B cell (primary cell): ENCODE data around the gene KIAA0825. TPM values are rescaled to one million over a fixed set of nuclear protein-coding genes. Genes with fewer than 3 reads are reported as not detected.

Experiments used
- ATAC-seq: fragments of 200-7000 bp; cut with Tn5 transposase; one replicate; pipeline ENCODE4 v1.10.0; 2021; ENCODE audit warnings: low read depth, mild to moderate bottlenecking, moderate number of reproducible peaks, moderate library complexity
- CTCF ChIA-PET: fragments of 350-600 bp; sonication (Branson Sonifier 250); formaldehyde crosslinking; loops from one replicate; lab custom pipeline; 2021; ENCODE audit warnings: antibody characterized with exemption, inconsistent platforms; lab: Charles Lee
- POLR2A ChIA-PET: fragments of 350-600 bp; sonication (Branson Sonifier 250); formaldehyde crosslinking; loops from one replicate; lab custom pipeline; 2021; ENCODE audit warnings: antibody characterized with exemption; lab: Charles Lee
- DNase-seq: peaks from one replicate; pipeline ENCODE4 v3.0.0; 2013
- H2AFZ ChIP-seq: 2 replicates; pipeline ENCODE4 v1.6.1; 2012; ENCODE audit warnings: mild to moderate bottlenecking, low read depth, low read length; ENCODE audit not compliant: insufficient read depth, poor library complexity, severe bottlenecking
- H3K27ac ChIP-seq, 2 donors: 1 replicate in 1 of 2; 2 replicates in 1 of 2; pipeline ENCODE4 v1.5.1; 2012 to 2013; ENCODE audit warnings: low read length in 2 of 2, mild to moderate bottlenecking in 2 of 2, moderate library complexity in 1 of 2
- H3K27me3 ChIP-seq, 4 experiments: fragments of 200-600 bp in 1 of 4; sonication (generic) in 1 of 4; replicated peaks in 1 of 4; 1 replicate in 2 of 4; 2 replicates in 2 of 4; pipeline versions ENCODE4 v1.6.1 to v1.7.0; 2013 to 2016; ENCODE audit warnings: low read length in 3 of 4, mild to moderate bottlenecking in 2 of 4, mixed read lengths in 1 of 4, moderate library complexity in 1 of 4; ENCODE audit not compliant: insufficient read depth in 4 of 4, control insufficient read depth in 3 of 4; ENCODE audit errors: control extremely low read depth in 1 of 4
- H3K36me3 ChIP-seq, 2 experiments: replicated peaks in 1 of 2; 1 replicate in 1 of 2; 2 replicates in 1 of 2; pipeline versions ENCODE4 v1.6.1 to v1.7.1; 2013; ENCODE audit warnings: low read length in 1 of 2; ENCODE audit not compliant: insufficient read depth in 2 of 2, control insufficient read depth in 1 of 2; ENCODE audit errors: control extremely low read depth in 1 of 2, extremely low read depth in 1 of 2
- H3K4me1 ChIP-seq, 2 donors: fragments of 200-600 bp in 1 of 2; sonication (generic) in 1 of 2; 1 replicate in 1 of 2; 2 replicates in 1 of 2; pipeline versions ENCODE4 v1.5.1 to v1.6.1; 2013 to 2017; ENCODE audit warnings: low read length in 2 of 2; ENCODE audit not compliant: control insufficient read depth in 2 of 2, insufficient read depth in 2 of 2
- H3K4me2 ChIP-seq: replicated peaks from 2 replicates; pipeline ENCODE3; 2012; ENCODE audit warnings: mild to moderate bottlenecking, low read depth, low read length; ENCODE audit not compliant: poor library complexity, severe bottlenecking
- H3K4me3 ChIP-seq, 5 experiments: fragments of 200-600 bp in 1 of 5; sonication (generic) in 1 of 5; 1 replicate in 3 of 5; 2 replicates in 2 of 5; pipeline versions ENCODE4 v1.5.1 to v1.7.0; 2011 to 2016; ENCODE audit warnings: low read length in 4 of 5, mild to moderate bottlenecking in 4 of 5, low read depth in 2 of 5, control low read depth in 1 of 5, moderate library complexity in 1 of 5; ENCODE audit not compliant: insufficient read depth in 1 of 5; ENCODE audit errors: control extremely low read depth in 1 of 5, extremely low read depth in 1 of 5
- H3K79me2 ChIP-seq: fragments of 200-600 bp; sonication (generic); one replicate; pipeline ENCODE4 v1.6.0; 2016; ENCODE audit warnings: low read length; ENCODE audit not compliant: control insufficient read depth, insufficient read depth
- H3K9ac ChIP-seq: fragments of 200-600 bp; sonication (generic); 2 replicates; pipeline ENCODE4 v1.6.1; 2017; ENCODE audit warnings: mild to moderate bottlenecking, low read length, moderate library complexity
- H3K9me3 ChIP-seq, 3 donors: one replicate each; pipeline versions ENCODE4 v1.6.1 to v1.7.1; 2013; ENCODE audit warnings: low read length in 2 of 3; ENCODE audit not compliant: control insufficient read depth in 2 of 3, insufficient read depth in 1 of 3; ENCODE audit errors: control extremely low read depth in 1 of 3
- H4K20me1 ChIP-seq: 2 replicates; pipeline ENCODE4 v1.6.0; 2012; ENCODE audit warnings: mild to moderate bottlenecking, low read length; ENCODE audit not compliant: insufficient read depth, control insufficient read depth, poor library complexity, severe bottlenecking
- H3K27ac Mint-ChIP-seq: one replicate; pipeline ENCODE4 v1.8.0; 2021; ENCODE audit warnings: mixed read lengths
- H3K27me3 Mint-ChIP-seq: one replicate; pipeline ENCODE4 v1.8.0; 2021; ENCODE audit warnings: mixed read lengths
- H3K4me1 Mint-ChIP-seq: one replicate; pipeline ENCODE4 v1.8.0; 2021; ENCODE audit warnings: mixed read lengths
- H3K4me3 Mint-ChIP-seq: one replicate; pipeline ENCODE4 v1.8.0; 2021; ENCODE audit warnings: mixed read lengths
- H3K9me3 Mint-ChIP-seq: one replicate; pipeline ENCODE4 v1.8.0; 2022; ENCODE audit warnings: mixed read lengths; ENCODE audit not compliant: insufficient read depth
- CTCF ChIP-seq: fragments of 200-600 bp; IDR thresholded peaks from one replicate; pipeline ENCODE4 v1.8.0; 2022; ENCODE audit warnings: antibody characterized with exemption, mild to moderate bottlenecking
- EZH2 ChIP-seq: IDR thresholded peaks from 2 replicates; pipeline ENCODE4 v1.6.1; 2012; ENCODE audit warnings: borderline replicate concordance, low read depth, mild to moderate bottlenecking, moderate library complexity, low read length; ENCODE audit not compliant: insufficient read depth, poor library complexity, severe bottlenecking
- WGBS: methylation state at CpG from one replicate; pipeline ENCODE4 v1.1.5; 2013; ENCODE audit warnings: missing lambda C conversion rate; ENCODE audit not compliant: insufficient coverage; 5-methylcytosine and 5-hydroxymethylcytosine counted together
- intact Hi-C: fragments of 100-400 bp; cut with micrococcal nuclease; formaldehyde crosslinking; loops from one replicate; pipeline ENCODE4 v1.10.0; 2022
- polyA plus RNA-seq: library from polyadenylated mRNA; depleted of rRNA; stranded (reverse); fragments of >200 nt; gene quantifications from 2 replicates; pipeline ENCODE4 v1.2.3, GENCODE V29; 2012
- total RNA-seq, 2 donors: library from RNA; stranded (reverse); fragments of 120-200 nt in 1 of 2; gene quantifications; 1 replicate in 1 of 2; 2 replicates in 1 of 2; pipeline versions ENCODE4 v1.2.3 to v1.2.4, GENCODE V29; 2013 to 2022

Gene KIAA0825
- total and polyA plus RNA-seq, 2 donors (not counting 1 experiment from before 2014, with no cell fraction given) = 0.43 to 2.7 TPM

GRCh38 chr5:94310833-94311232 lies 307.6 kb downstream of the KIAA0825 start:
- no peak for ATAC-seq
- TF ChIP-seq EZH2 = no peak
- no peak for TF ChIP-seq CTCF
- Histone ChIP-seq H3K4me1 (no peaks in the 10 kb centered on the region), H3K27ac (no peak overlapping the region), H3K79me2 (no peaks in the 10 kb centered on the region), H3K9me3 (no peaks in the 10 kb centered on the region), H4K20me1 (no peaks in the 10 kb centered on the region), H3K36me3 (no peaks in the 10 kb centered on the region), H2AFZ (no peak overlapping the region), H3K4me3 (no peak overlapping the region), H3K9ac (no peak overlapping the region), H3K27me3 (no peaks in the 10 kb centered on the region), H3K4me2 (no peak overlapping the region)
- no peaks in the 10 kb centered on the region for H3K27me3 Mint-ChIP-seq
- CTCF ChIA-PET = no interaction called here
- no CpG with 5 or more reads among the region's 1 CpG for WGBS
- no peak for DNase-seq
- H3K4me3 Mint-ChIP-seq = no peak overlapping the region
- intact Hi-C loops = no loop called here
- H3K9me3 Mint-ChIP-seq = no peaks in the 10 kb centered on the region
- H3K27ac Mint-ChIP-seq = no peak overlapping the region
- no peaks in the 10 kb centered on the region for H3K4me1 Mint-ChIP-seq
- POLR2A ChIA-PET = no interaction called here

GRCh38 chr5:94309141-94309540 lies 309.3 kb downstream of the KIAA0825 start:
- Histone ChIP-seq H3K9ac (no peak overlapping the region), H3K36me3 (no peaks in the 10 kb centered on the region), H3K4me1 (no peaks in the 10 kb centered on the region), H3K4me3 (no peak overlapping the region), H3K79me2 (no peaks in the 10 kb centered on the region), H3K4me2 (no peak overlapping the region), H3K27me3 (no peaks in the 10 kb centered on the region), H4K20me1 (no peaks in the 10 kb centered on the region), H3K27ac (no peak overlapping the region), H3K9me3 (no peaks in the 10 kb centered on the region), H2AFZ (no peak overlapping the region)
- WGBS = no CpG with 5 or more reads among the region's 1 CpG
- TF ChIP-seq CTCF (no peak), EZH2 (no peak)
- intact Hi-C loops = no loop called here
- DNase-seq = no peak
- H3K4me1 Mint-ChIP-seq = no peaks in the 10 kb centered on the region
- no peaks in the 10 kb centered on the region for H3K9me3 Mint-ChIP-seq
- ChIA-PET POLR2A (no interaction called here), CTCF (no interaction called here)
- no peak overlapping the region for H3K27ac Mint-ChIP-seq
- ATAC-seq = no peak
- no peaks in the 10 kb centered on the region for H3K27me3 Mint-ChIP-seq
- no peak overlapping the region for H3K4me3 Mint-ChIP-seq
